Prostate gland (tissue), 2 donors: Measurements from ENCODE around the gene AIF1.

Experiments
- POLR2A ChIP-seq: fragments of 450-650 bp; IDR thresholded peaks from one replicate; pipeline ENCODE4 v1.6.1; 2016; ENCODE audit warnings: antibody characterized with exemption, mild to moderate bottlenecking
- POLR2AphosphoS5 ChIP-seq: sonication (generic); formaldehyde crosslinking; IDR thresholded peaks from one replicate; pipeline ENCODE4 v1.6.1; 2017; ENCODE audit warnings: antibody characterized with exemption
- TF ChIP-seq, protein P1 (sequence below), 4 experiments: fragments of 200-600 bp in 2 of 4; fragments of 450-650 bp in 2 of 4; sonication (generic) in 2 of 4; IDR thresholded peaks; 1 replicate in 3 of 4; 2 replicates in 1 of 4; pipeline ENCODE4 v1.5.1; 2016 to 2019; ENCODE audit warnings: antibody characterized with exemption in 4 of 4, mild to moderate bottlenecking in 2 of 4, moderate library complexity in 2 of 4

DNA sequence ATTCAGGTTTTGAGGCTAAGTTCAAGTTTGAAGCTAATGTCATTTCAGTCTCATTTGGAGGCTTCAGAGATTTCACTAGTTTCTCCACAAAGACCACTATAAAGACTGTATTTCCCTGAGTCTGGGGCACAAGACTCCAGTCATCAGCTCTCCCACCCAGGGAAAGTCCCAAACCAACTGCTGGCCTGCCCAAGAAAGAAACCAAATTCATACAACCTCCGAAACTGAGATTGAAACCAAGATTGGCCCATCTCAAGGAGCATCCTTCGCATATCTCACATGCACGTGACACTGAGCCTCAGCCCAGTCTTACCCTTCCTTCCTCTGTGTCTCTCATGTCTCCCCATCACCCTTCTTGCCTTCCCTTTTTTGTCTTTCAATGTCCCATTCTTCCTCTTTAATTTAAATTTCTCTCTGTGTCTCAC lies 46.5 kb upstream of the AIF1 start:
- no peak for TF ChIP-seq POLR2AphosphoS5
- TF ChIP-seq, protein P1, sequence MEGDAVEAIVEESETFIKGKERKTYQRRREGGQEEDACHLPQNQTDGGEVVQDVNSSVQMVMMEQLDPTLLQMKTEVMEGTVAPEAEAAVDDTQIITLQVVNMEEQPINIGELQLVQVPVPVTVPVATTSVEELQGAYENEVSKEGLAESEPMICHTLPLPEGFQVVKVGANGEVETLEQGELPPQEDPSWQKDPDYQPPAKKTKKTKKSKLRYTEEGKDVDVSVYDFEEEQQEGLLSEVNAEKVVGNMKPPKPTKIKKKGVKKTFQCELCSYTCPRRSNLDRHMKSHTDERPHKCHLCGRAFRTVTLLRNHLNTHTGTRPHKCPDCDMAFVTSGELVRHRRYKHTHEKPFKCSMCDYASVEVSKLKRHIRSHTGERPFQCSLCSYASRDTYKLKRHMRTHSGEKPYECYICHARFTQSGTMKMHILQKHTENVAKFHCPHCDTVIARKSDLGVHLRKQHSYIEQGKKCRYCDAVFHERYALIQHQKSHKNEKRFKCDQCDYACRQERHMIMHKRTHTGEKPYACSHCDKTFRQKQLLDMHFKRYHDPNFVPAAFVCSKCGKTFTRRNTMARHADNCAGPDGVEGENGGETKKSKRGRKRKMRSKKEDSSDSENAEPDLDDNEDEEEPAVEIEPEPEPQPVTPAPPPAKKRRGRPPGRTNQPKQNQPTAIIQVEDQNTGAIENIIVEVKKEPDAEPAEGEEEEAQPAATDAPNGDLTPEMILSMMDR (IDR thresholded peaks at IDR 0.05) = no peak
- no peak for TF ChIP-seq POLR2A
